ENCODE results near the gene PEX6.

- TF ChIP-seq POLR2AphosphoS5 (IDR thresholded peaks at IDR 0.05; ENCODE audit: insufficient read depth, low read depth, low read length), result no peak
- TF ChIP-seq CTCF (IDR thresholded peaks at IDR 0.05; ENCODE audit: extremely low read depth in 1 of 2, insufficient read depth in 1 of 2, low read depth in 1 of 2, low read length in 2 of 2), result no peak
- no peak for TF ChIP-seq POLR2A (IDR thresholded peaks at IDR 0.05; ENCODE audit: low read depth, low read length)
- TF ChIP-seq JUN (IDR thresholded peaks at IDR 0.05; ENCODE audit: borderline replicate concordance, insufficient read depth, insufficient read length, low read depth), result no peak
Measured at GRCh38 chr6:42966571-42966970, 12.4 kb downstream of the PEX6 start.

All from endothelial cell of umbilical vein (primary cell).